DMS53 treated with DMSO at 0.1 percent for 48 hours (cell line): ENCODE measurements around the gene DGKQ.
"Not testable (repeated sequence)": the region's sequence is repeated elsewhere in the genome, so short reads cannot be mapped to it uniquely, and the experiment has no call there.

Experiments
- DNase-seq: peaks from one replicate; lab custom pipeline; 2025; ENCODE audit not compliant: unreplicated experiment; lab: John Stamatoyannopoulos, UW

DGKQ gene

GRCh38 chr4:982291-982690 lies 8.9 kb upstream of the DGKQ start:
- DNase-seq = no peak

GRCh38 chr4:978957-979701 lies 5.8 kb upstream of the DGKQ start:
- DNase-seq = no peak

GRCh38 chr4:976016-976415 lies 2.6 kb upstream of the DGKQ start:
- DNase-seq = not testable (repeated sequence)

- no peak for DNase-seq
Measured at GRCh38 chr4:974668-975067, 1.3 kb upstream of the DGKQ start.

GRCh38 chr4:972651-973424 lies 531 bp downstream of the DGKQ start:
- no peak for DNase-seq

GRCh38 chr4:971666-972500 lies 1.5 kb downstream of the DGKQ start:
- DNase-seq = no peak

- no peak for DNase-seq
Measured at GRCh38 chr4:970854-971520, 2.4 kb downstream of the DGKQ start.

- DNase-seq = no peak
Measured at GRCh38 chr4:970046-970745, 3.2 kb downstream of the DGKQ start.

- no peak for DNase-seq
Measured at GRCh38 chr4:968621-969394, 4.6 kb downstream of the DGKQ start.

GRCh38 chr4:968221-968620 lies 5.1 kb downstream of the DGKQ start:
- no peak for DNase-seq

- DNase-seq = no peak
Measured at GRCh38 chr4:967113-968104, 6.0 kb downstream of the DGKQ start.

GRCh38 chr4:966266-967112 lies 6.9 kb downstream of the DGKQ start:
- no peak for DNase-seq

- no peak for DNase-seq
Measured at GRCh38 chr4:965766-966134, 7.6 kb downstream of the DGKQ start.

GRCh38 chr4:965048-965765 lies 8.2 kb downstream of the DGKQ start:
- DNase-seq = no peak

- no peak for DNase-seq
Measured at GRCh38 chr4:964346-965025, 8.9 kb downstream of the DGKQ start.
